ENCODE data around the gene BCAS3.
A peak's percentile ranks its signal among the peaks of the same experiment; 100 is the strongest.

BCAS3 gene

GRCh38 chr17:61364463-61364846, 686.8 kb downstream of the BCAS3 start:
- Histone ChIP-seq H2BK5ac (ENCODE audit: low read depth, low read length, poor library complexity, severe bottlenecking) (no peak overlapping the region), H2AFZ (ENCODE audit: low read depth, low read length) (no peak overlapping the region), H3K79me1 (replicated peaks; ENCODE audit: low read length, poor library complexity, severe bottlenecking) (no peaks in the 10 kb centered on the region), H3K4me2 (ENCODE audit: low read length, poor library complexity, severe bottlenecking) (no peak overlapping the region), H2AK5ac (ENCODE audit: low read length, severe bottlenecking) (no peak overlapping the region), H3K36me3 (ENCODE audit: control insufficient read depth in 1 of 2, insufficient read depth in 2 of 2, low read depth in 1 of 2, low read length in 2 of 2) (peaks cover 0 to 3% of the 10 kb centered on the region in 2 experiments), H3K4me3 (ENCODE audit: insufficient read depth in 1 of 2, low read depth in 1 of 2, low read length in 2 of 2) (no peak overlapping the region), H2BK15ac (ENCODE audit: low read depth, poor library complexity, severe bottlenecking) (no peak overlapping the region), H3K27me3 (ENCODE audit: control insufficient read depth in 1 of 2, insufficient read depth in 1 of 2, low read length in 2 of 2) (no peaks in the 10 kb centered on the region), H3K18ac (ENCODE audit: low read depth in 1 of 2, low read length in 2 of 2) (no peak overlapping the region), H3K27ac (ENCODE audit: low read length, poor library complexity, severe bottlenecking) (no peak overlapping the region), H3K9me3 (ENCODE audit: control insufficient read depth, low read length) (no peaks in the 10 kb centered on the region), H3K9ac (ENCODE audit: low read length) (no peak overlapping the region), H4K8ac (ENCODE audit: low read length) (no peak overlapping the region), H2BK12ac (ENCODE audit: low read length in 2 of 2) (no peak overlapping the region), H3K14ac (ENCODE audit: low read length in 2 of 2) (no peak overlapping the region), H3K4ac (ENCODE audit: low read depth in 1 of 2, low read length in 2 of 2) (no peak overlapping the region), H2BK120ac (ENCODE audit: low read depth, low read length) (no peak overlapping the region), H3K23ac (ENCODE audit: low read length in 2 of 2) (no peak overlapping the region), H4K91ac (ENCODE audit: low read length) (no peak overlapping the region), H3K4me1 (ENCODE audit: control insufficient read depth, insufficient read depth, low read depth, low read length) (peaks cover 4% of the 10 kb centered on the region)
- DNase-seq = no peak
- 98% methylated on average over 2 of the region's 3 CpGs for WGBS

GRCh38 chr17:61366076-61366714, 688.5 kb downstream of the BCAS3 start:
- Histone ChIP-seq H2AK5ac (ENCODE audit: low read length, severe bottlenecking) (no peak overlapping the region), H2BK12ac (ENCODE audit: low read length in 2 of 2) (no peak overlapping the region), H2BK5ac (ENCODE audit: low read depth, low read length, poor library complexity, severe bottlenecking) (no peak overlapping the region), H3K36me3 (ENCODE audit: control insufficient read depth in 1 of 2, insufficient read depth in 2 of 2, low read depth in 1 of 2, low read length in 2 of 2) (peaks cover 0 to 3% of the 10 kb centered on the region in 2 experiments), H3K9me3 (ENCODE audit: control insufficient read depth, low read length) (no peaks in the 10 kb centered on the region), H4K91ac (ENCODE audit: low read length) (no peak overlapping the region), H3K4me1 (ENCODE audit: control insufficient read depth, insufficient read depth, low read depth, low read length) (peaks cover 4% of the 10 kb centered on the region), H3K79me1 (replicated peaks; ENCODE audit: low read length, poor library complexity, severe bottlenecking) (no peaks in the 10 kb centered on the region), H4K8ac (ENCODE audit: low read length) (no peak overlapping the region), H3K9ac (ENCODE audit: low read length) (no peak overlapping the region), H2BK120ac (ENCODE audit: low read depth, low read length) (no peak overlapping the region), H3K23ac (ENCODE audit: low read length in 2 of 2) (no peak overlapping the region), H2BK15ac (ENCODE audit: low read depth, poor library complexity, severe bottlenecking) (peak overlapping the region; percentile 29), H3K27me3 (ENCODE audit: control insufficient read depth in 1 of 2, insufficient read depth in 1 of 2, low read length in 2 of 2) (no peaks in the 10 kb centered on the region), H3K4ac (ENCODE audit: low read depth in 1 of 2, low read length in 2 of 2) (no peak overlapping the region), H3K27ac (ENCODE audit: low read length, poor library complexity, severe bottlenecking) (no peak overlapping the region), H3K18ac (ENCODE audit: low read depth in 1 of 2, low read length in 2 of 2) (no peak overlapping the region), H2AFZ (ENCODE audit: low read depth, low read length) (no peak overlapping the region), H3K14ac (ENCODE audit: low read length in 2 of 2) (no peak overlapping the region), H3K4me2 (ENCODE audit: low read length, poor library complexity, severe bottlenecking) (no peak overlapping the region), H3K4me3 (ENCODE audit: insufficient read depth in 1 of 2, low read depth in 1 of 2, low read length in 2 of 2) (no peak overlapping the region)
- DNase-seq = no peak
- WGBS = 84% methylated on average over 8 of the region's 8 CpGs

GRCh38 chr17:61366715-61367413, 689.2 kb downstream of the BCAS3 start:
- Histone ChIP-seq H3K27me3 (ENCODE audit: control insufficient read depth in 1 of 2, insufficient read depth in 1 of 2, low read length in 2 of 2) (no peaks in the 10 kb centered on the region), H3K4me3 (ENCODE audit: insufficient read depth in 1 of 2, low read depth in 1 of 2, low read length in 2 of 2) (no peak overlapping the region), H2BK12ac (ENCODE audit: low read length in 2 of 2) (peak overlapping the region in 1 of 2 experiments; percentile 28), H3K9ac (ENCODE audit: low read length) (no peak overlapping the region), H2BK5ac (ENCODE audit: low read depth, low read length, poor library complexity, severe bottlenecking) (no peak overlapping the region), H2BK15ac (ENCODE audit: low read depth, poor library complexity, severe bottlenecking) (no peak overlapping the region), H3K9me3 (ENCODE audit: control insufficient read depth, low read length) (no peaks in the 10 kb centered on the region), H2AK5ac (ENCODE audit: low read length, severe bottlenecking) (no peak overlapping the region), H3K4me2 (ENCODE audit: low read length, poor library complexity, severe bottlenecking) (no peak overlapping the region), H3K4me1 (ENCODE audit: control insufficient read depth, insufficient read depth, low read depth, low read length) (peaks cover 4% of the 10 kb centered on the region), H3K18ac (ENCODE audit: low read depth in 1 of 2, low read length in 2 of 2) (peak overlapping the region in 1 of 2 experiments; percentile 23), H3K23ac (ENCODE audit: low read length in 2 of 2) (no peak overlapping the region), H3K27ac (ENCODE audit: low read length, poor library complexity, severe bottlenecking) (no peak overlapping the region), H3K4ac (ENCODE audit: low read depth in 1 of 2, low read length in 2 of 2) (no peak overlapping the region), H2AFZ (ENCODE audit: low read depth, low read length) (no peak overlapping the region), H4K91ac (ENCODE audit: low read length) (no peak overlapping the region), H2BK120ac (ENCODE audit: low read depth, low read length) (no peak overlapping the region), H3K14ac (ENCODE audit: low read length in 2 of 2) (peak overlapping the region in 1 of 2 experiments; percentile 49), H4K8ac (ENCODE audit: low read length) (no peak overlapping the region), H3K79me1 (replicated peaks; ENCODE audit: low read length, poor library complexity, severe bottlenecking) (no peaks in the 10 kb centered on the region), H3K36me3 (ENCODE audit: control insufficient read depth in 1 of 2, insufficient read depth in 2 of 2, low read depth in 1 of 2, low read length in 2 of 2) (peaks cover 0 to 3% of the 10 kb centered on the region in 2 experiments)
- no peak for DNase-seq
- WGBS = 57% methylated on average over 19 of the region's 19 CpGs

- H3K27me3 ChIP-seq (ENCODE audit: control insufficient read depth in 1 of 2, insufficient read depth in 1 of 2, low read length in 2 of 2) = no peaks in the 10 kb centered on the region
- H3K36me3 ChIP-seq (ENCODE audit: control insufficient read depth in 1 of 2, insufficient read depth in 2 of 2, low read depth in 1 of 2, low read length in 2 of 2) = peaks cover 0 to 3% of the 10 kb centered on the region in 2 experiments
- 96% methylated on average over 27 of the region's 27 CpGs for WGBS
- H2BK5ac ChIP-seq (ENCODE audit: low read depth, low read length, poor library complexity, severe bottlenecking) = no peak overlapping the region
- no peak overlapping the region for H2AFZ ChIP-seq (ENCODE audit: low read depth, low read length)
- no peak for DNase-seq
- peak overlapping the region; percentile 44 for H2BK15ac ChIP-seq (ENCODE audit: low read depth, poor library complexity, severe bottlenecking)
- H3K27ac ChIP-seq (ENCODE audit: low read length, poor library complexity, severe bottlenecking) = no peak overlapping the region
- H2BK12ac ChIP-seq (ENCODE audit: low read length in 2 of 2) = no peak overlapping the region
- no peak overlapping the region for H4K8ac ChIP-seq (ENCODE audit: low read length)
- no peak overlapping the region for H3K4me3 ChIP-seq (ENCODE audit: insufficient read depth in 1 of 2, low read depth in 1 of 2, low read length in 2 of 2)
- no peak overlapping the region for H2BK120ac ChIP-seq (ENCODE audit: low read depth, low read length)
- H3K4ac ChIP-seq (ENCODE audit: low read depth in 1 of 2, low read length in 2 of 2) = no peak overlapping the region
- no peak overlapping the region for H3K23ac ChIP-seq (ENCODE audit: low read length in 2 of 2)
- H3K9me3 ChIP-seq (ENCODE audit: control insufficient read depth, low read length) = no peaks in the 10 kb centered on the region
- H3K9ac ChIP-seq (ENCODE audit: low read length) = no peak overlapping the region
- H3K4me2 ChIP-seq (ENCODE audit: low read length, poor library complexity, severe bottlenecking) = no peak overlapping the region
- H2AK5ac ChIP-seq (ENCODE audit: low read length, severe bottlenecking) = no peak overlapping the region
- H3K4me1 ChIP-seq (ENCODE audit: control insufficient read depth, insufficient read depth, low read depth, low read length) = peaks cover 4% of the 10 kb centered on the region
- no peak overlapping the region for H3K18ac ChIP-seq (ENCODE audit: low read depth in 1 of 2, low read length in 2 of 2)
- H3K79me1 ChIP-seq (replicated peaks; ENCODE audit: low read length, poor library complexity, severe bottlenecking) = no peaks in the 10 kb centered on the region
- no peak overlapping the region for H4K91ac ChIP-seq (ENCODE audit: low read length)
- no peak overlapping the region for H3K14ac ChIP-seq (ENCODE audit: low read length in 2 of 2)
These were observed 690.6 kb downstream of the BCAS3 start for GRCh38 chr17:61368049-61368831.

All from mesenchymal stem cell (in vitro differentiated cells and primary cell).